GM12892 (cell line): Measurements from ENCODE around the gene DNAAF5.

Experiments used
- POLR2A ChIP-seq: IDR thresholded peaks from 2 replicates; pipeline ENCODE4 v1.6.1; 2011; ENCODE audit warnings: low read depth, low read length, control low read depth
- POLR2AphosphoS5 ChIP-seq: IDR thresholded peaks from 2 replicates; pipeline ENCODE4 v1.6.1; 2011; ENCODE audit warnings: low read depth, low read length, control low read depth
- TAF1 ChIP-seq: IDR thresholded peaks from 2 replicates; pipeline ENCODE4 v1.6.1; 2011; ENCODE audit warnings: low read depth, mild to moderate bottlenecking, control low read depth, low read length, borderline replicate concordance

DNA sequence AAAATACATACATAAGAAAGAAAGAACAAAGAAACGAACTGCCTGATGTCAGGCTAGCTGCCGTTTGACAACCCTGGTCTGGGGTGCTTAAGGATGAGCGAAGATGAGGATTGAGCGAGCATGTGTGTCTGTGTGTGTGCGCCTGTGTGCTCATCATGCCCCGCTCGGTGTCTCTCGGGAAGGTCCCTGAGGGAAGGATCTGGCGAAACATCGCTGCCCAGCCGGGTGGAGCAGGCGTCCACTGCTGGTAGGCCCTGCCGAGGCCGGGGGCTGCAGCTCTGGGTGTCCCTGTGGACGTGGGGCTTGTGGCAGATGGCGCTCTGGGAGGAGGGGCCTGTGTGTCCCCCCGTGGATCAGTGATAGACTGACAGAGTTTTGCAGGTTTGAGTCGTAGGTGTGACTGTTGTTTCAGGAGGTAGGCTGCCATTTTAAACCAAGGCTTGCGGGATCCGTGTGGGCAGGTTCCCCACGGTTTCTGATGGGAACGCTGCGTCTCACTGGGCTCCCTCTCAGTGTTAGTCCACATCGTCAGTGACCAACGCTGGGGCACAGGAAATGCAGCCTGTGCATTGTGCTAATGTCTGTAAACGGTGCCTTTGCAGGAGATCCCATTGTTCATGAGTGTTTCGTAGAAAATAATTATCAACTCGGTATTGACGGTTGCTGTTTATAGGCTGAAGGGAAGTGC, 99.9 kb downstream of the DNAAF5 start:
- no peak for TF ChIP-seq POLR2AphosphoS5
- no peak for TF ChIP-seq POLR2A
- no peak for TF ChIP-seq TAF1
